ENCODE data around the gene PHC1.

Gene PHC1

GRCh38 chr12:8956772-8957171, 42.5 kb downstream of the PHC1 start:
- Histone ChIP-seq H3K4ac (ENCODE audit: low read depth in 1 of 2, low read length in 2 of 2) (no peak overlapping the region), H3K18ac (ENCODE audit: low read depth in 1 of 2, low read length in 2 of 2) (peak overlapping the region in 1 of 2 experiments; percentile 57), H3K9me3 (ENCODE audit: control insufficient read depth, low read length) (no peaks in the 10 kb centered on the region), H3K4me1 (ENCODE audit: control insufficient read depth, insufficient read depth, low read depth, low read length) (no peaks in the 10 kb centered on the region), H2BK12ac (ENCODE audit: low read length in 2 of 2) (no peak overlapping the region), H4K8ac (ENCODE audit: low read length) (no peak overlapping the region), H4K91ac (ENCODE audit: low read length) (no peak overlapping the region), H2BK15ac (ENCODE audit: low read depth, poor library complexity, severe bottlenecking) (no peak overlapping the region), H3K14ac (ENCODE audit: low read length in 2 of 2) (no peak overlapping the region), H3K27ac (ENCODE audit: low read length, poor library complexity, severe bottlenecking) (no peak overlapping the region), H2AFZ (ENCODE audit: low read depth, low read length) (no peak overlapping the region), H3K4me3 (ENCODE audit: insufficient read depth in 1 of 2, low read depth in 1 of 2, low read length in 2 of 2) (no peak overlapping the region), H3K4me2 (ENCODE audit: low read length, poor library complexity, severe bottlenecking) (no peak overlapping the region), H3K36me3 (ENCODE audit: control insufficient read depth in 1 of 2, insufficient read depth in 2 of 2, low read depth in 1 of 2, low read length in 2 of 2) (peaks cover 0 to 3% of the 10 kb centered on the region in 2 experiments), H2BK120ac (ENCODE audit: low read depth, low read length) (no peak overlapping the region), H3K9ac (ENCODE audit: low read length) (no peak overlapping the region), H2AK5ac (ENCODE audit: low read length, severe bottlenecking) (no peak overlapping the region), H3K79me1 (replicated peaks; ENCODE audit: low read length, poor library complexity, severe bottlenecking) (peaks cover under 1% of the 10 kb centered on the region), H3K27me3 (ENCODE audit: control insufficient read depth in 1 of 2, insufficient read depth in 1 of 2, low read length in 2 of 2) (no peaks in the 10 kb centered on the region), H2BK5ac (ENCODE audit: low read depth, low read length, poor library complexity, severe bottlenecking) (no peak overlapping the region), H3K23ac (ENCODE audit: low read length in 2 of 2) (no peak overlapping the region)
- no peak for DNase-seq
- WGBS, result 71% methylated on average over 7 of the region's 7 CpGs

GRCh38 chr12:8957561-8957960, 43.3 kb downstream of the PHC1 start:
- Histone ChIP-seq H3K4me2 (ENCODE audit: low read length, poor library complexity, severe bottlenecking) (no peak overlapping the region), H2BK15ac (ENCODE audit: low read depth, poor library complexity, severe bottlenecking) (no peak overlapping the region), H3K79me1 (replicated peaks; ENCODE audit: low read length, poor library complexity, severe bottlenecking) (no peaks in the 10 kb centered on the region), H3K9me3 (ENCODE audit: control insufficient read depth, low read length) (no peaks in the 10 kb centered on the region), H2BK12ac (ENCODE audit: low read length in 2 of 2) (no peak overlapping the region), H3K27me3 (ENCODE audit: control insufficient read depth in 1 of 2, insufficient read depth in 1 of 2, low read length in 2 of 2) (no peaks in the 10 kb centered on the region), H3K4ac (ENCODE audit: low read depth in 1 of 2, low read length in 2 of 2) (no peak overlapping the region), H2BK5ac (ENCODE audit: low read depth, low read length, poor library complexity, severe bottlenecking) (no peak overlapping the region), H3K9ac (ENCODE audit: low read length) (no peak overlapping the region), H3K4me3 (ENCODE audit: insufficient read depth in 1 of 2, low read depth in 1 of 2, low read length in 2 of 2) (no peak overlapping the region), H4K91ac (ENCODE audit: low read length) (no peak overlapping the region), H3K18ac (ENCODE audit: low read depth in 1 of 2, low read length in 2 of 2) (no peak overlapping the region), H2AFZ (ENCODE audit: low read depth, low read length) (no peak overlapping the region), H4K8ac (ENCODE audit: low read length) (no peak overlapping the region), H3K23ac (ENCODE audit: low read length in 2 of 2) (no peak overlapping the region), H3K36me3 (ENCODE audit: control insufficient read depth in 1 of 2, insufficient read depth in 2 of 2, low read depth in 1 of 2, low read length in 2 of 2) (peaks cover 0 to 3% of the 10 kb centered on the region in 2 experiments), H3K14ac (ENCODE audit: low read length in 2 of 2) (no peak overlapping the region), H3K4me1 (ENCODE audit: control insufficient read depth, insufficient read depth, low read depth, low read length) (no peaks in the 10 kb centered on the region), H3K27ac (ENCODE audit: low read length, poor library complexity, severe bottlenecking) (no peak overlapping the region), H2AK5ac (ENCODE audit: low read length, severe bottlenecking) (no peak overlapping the region), H2BK120ac (ENCODE audit: low read depth, low read length) (no peak overlapping the region)
- 92% methylated on average over 4 of the region's 4 CpGs for WGBS
- no peak for DNase-seq

- H3K4ac ChIP-seq (ENCODE audit: low read depth in 1 of 2, low read length in 2 of 2), result no peak overlapping the region
Measured at GRCh38 chr12:8958066-8958465, 43.8 kb downstream of the PHC1 start.

GRCh38 chr12:8960176-8960575, 45.9 kb downstream of the PHC1 start:
- Histone ChIP-seq H4K8ac (ENCODE audit: low read length) (peak overlapping the region; percentile 49), H3K9ac (ENCODE audit: low read length) (no peak overlapping the region), H3K4me2 (ENCODE audit: low read length, poor library complexity, severe bottlenecking) (no peak overlapping the region), H2AK5ac (ENCODE audit: low read length, severe bottlenecking) (no peak overlapping the region), H2AFZ (ENCODE audit: low read depth, low read length) (no peak overlapping the region), H3K36me3 (ENCODE audit: control insufficient read depth in 1 of 2, insufficient read depth in 2 of 2, low read depth in 1 of 2, low read length in 2 of 2) (peaks cover 0 to 3% of the 10 kb centered on the region in 2 experiments), H2BK5ac (ENCODE audit: low read depth, low read length, poor library complexity, severe bottlenecking) (no peak overlapping the region), H3K9me3 (ENCODE audit: control insufficient read depth, low read length) (no peaks in the 10 kb centered on the region), H3K18ac (ENCODE audit: low read depth in 1 of 2, low read length in 2 of 2) (no peak overlapping the region), H2BK12ac (ENCODE audit: low read length in 2 of 2) (no peak overlapping the region), H3K27ac (ENCODE audit: low read length, poor library complexity, severe bottlenecking) (no peak overlapping the region), H2BK15ac (ENCODE audit: low read depth, poor library complexity, severe bottlenecking) (no peak overlapping the region), H3K79me1 (replicated peaks; ENCODE audit: low read length, poor library complexity, severe bottlenecking) (no peaks in the 10 kb centered on the region), H3K23ac (ENCODE audit: low read length in 2 of 2) (no peak overlapping the region), H3K14ac (ENCODE audit: low read length in 2 of 2) (no peak overlapping the region), H3K27me3 (ENCODE audit: control insufficient read depth in 1 of 2, insufficient read depth in 1 of 2, low read length in 2 of 2) (no peaks in the 10 kb centered on the region), H2BK120ac (ENCODE audit: low read depth, low read length) (no peak overlapping the region), H3K4ac (ENCODE audit: low read depth in 1 of 2, low read length in 2 of 2) (no peak overlapping the region), H3K4me3 (ENCODE audit: insufficient read depth in 1 of 2, low read depth in 1 of 2, low read length in 2 of 2) (no peak overlapping the region), H3K4me1 (ENCODE audit: control insufficient read depth, insufficient read depth, low read depth, low read length) (no peaks in the 10 kb centered on the region), H4K91ac (ENCODE audit: low read length) (no peak overlapping the region)
- DNase-seq, result no peak
- 100% methylated on average over 2 of the region's 2 CpGs for WGBS

More at GRCh38 chr12:8958066-8958465, 43.8 kb downstream of the PHC1 start:
- no peak overlapping the region for H4K91ac ChIP-seq (ENCODE audit: low read length)
- H2BK5ac ChIP-seq (ENCODE audit: low read depth, low read length, poor library complexity, severe bottlenecking), result no peak overlapping the region
- no peak overlapping the region for H3K4me2 ChIP-seq (ENCODE audit: low read length, poor library complexity, severe bottlenecking)
- H3K4me3 ChIP-seq (ENCODE audit: insufficient read depth in 1 of 2, low read depth in 1 of 2, low read length in 2 of 2), result no peak overlapping the region
- no peak overlapping the region for H2AFZ ChIP-seq (ENCODE audit: low read depth, low read length)
- no CpG with 5 or more reads among the region's 2 CpGs for WGBS
- H3K4me1 ChIP-seq (ENCODE audit: control insufficient read depth, insufficient read depth, low read depth, low read length), result no peaks in the 10 kb centered on the region
- H3K36me3 ChIP-seq (ENCODE audit: control insufficient read depth in 1 of 2, insufficient read depth in 2 of 2, low read depth in 1 of 2, low read length in 2 of 2), result peaks cover 0 to 3% of the 10 kb centered on the region in 2 experiments
- no peaks in the 10 kb centered on the region for H3K9me3 ChIP-seq (ENCODE audit: control insufficient read depth, low read length)
- H3K14ac ChIP-seq (ENCODE audit: low read length in 2 of 2), result no peak overlapping the region
- H2AK5ac ChIP-seq (ENCODE audit: low read length, severe bottlenecking), result no peak overlapping the region
- no peaks in the 10 kb centered on the region for H3K79me1 ChIP-seq (replicated peaks; ENCODE audit: low read length, poor library complexity, severe bottlenecking)
- H3K9ac ChIP-seq (ENCODE audit: low read length), result no peak overlapping the region
- H3K27me3 ChIP-seq (ENCODE audit: control insufficient read depth in 1 of 2, insufficient read depth in 1 of 2, low read length in 2 of 2), result no peaks in the 10 kb centered on the region
- no peak overlapping the region for H4K8ac ChIP-seq (ENCODE audit: low read length)
- no peak overlapping the region for H3K18ac ChIP-seq (ENCODE audit: low read depth in 1 of 2, low read length in 2 of 2)
- H3K23ac ChIP-seq (ENCODE audit: low read length in 2 of 2), result no peak overlapping the region
- no peak overlapping the region for H3K27ac ChIP-seq (ENCODE audit: low read length, poor library complexity, severe bottlenecking)
- H2BK120ac ChIP-seq (ENCODE audit: low read depth, low read length), result no peak overlapping the region
- no peak overlapping the region for H2BK15ac ChIP-seq (ENCODE audit: low read depth, poor library complexity, severe bottlenecking)
- DNase-seq, result no peak
- H2BK12ac ChIP-seq (ENCODE audit: low read length in 2 of 2), result no peak overlapping the region
